NCI-H82 (cell line): ENCODE measurements around the gene SDR42E2.
"Not testable (repeated sequence)": the region's sequence is repeated elsewhere in the genome, so short reads cannot be mapped to it uniquely, and the experiment has no call there.

Source experiments
- DNase-seq: peaks from one replicate; lab custom pipeline; 2025; lab: John Stamatoyannopoulos, UW

The SDR42E2 gene

DNA sequence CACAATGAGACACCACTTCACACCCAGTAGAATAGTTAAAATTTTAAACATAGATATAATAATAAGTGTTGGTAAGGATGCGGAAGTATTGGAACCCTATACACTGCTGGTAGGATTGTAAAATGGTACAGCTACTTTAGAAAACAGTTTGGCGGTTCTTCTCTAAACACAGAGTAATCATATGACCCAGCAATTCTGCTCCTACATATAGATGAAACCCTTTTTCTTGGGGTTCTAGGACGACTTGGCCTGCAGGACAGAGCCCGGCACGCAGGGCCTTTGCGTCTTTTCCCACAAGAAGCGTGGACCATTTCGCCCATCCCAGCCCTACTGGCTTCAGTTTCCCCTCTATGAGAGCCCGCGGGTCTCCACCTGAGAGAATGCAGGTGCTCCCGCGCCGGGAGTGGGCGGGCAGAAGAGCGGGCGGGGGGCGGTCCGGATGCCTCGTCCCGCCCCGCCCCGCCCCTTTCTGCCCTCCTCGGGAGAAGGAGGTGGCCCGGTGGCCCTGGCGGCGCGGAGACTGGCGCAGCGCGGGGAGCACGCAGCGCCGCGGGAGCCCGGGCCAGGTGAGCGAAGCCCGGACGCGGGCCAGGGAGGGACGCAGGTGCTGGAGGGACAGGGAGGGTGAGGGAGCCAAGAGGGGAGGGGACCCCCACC lies at the start of gene SDR42E2:
Gene SDR42E2, plus strand, starts transcription at position 508 of the 657 bp plus-strand sequence. CDS start 3,077 bp downstream, outside the sequence.
- peak; percentile 28 for DNase-seq

DNA sequence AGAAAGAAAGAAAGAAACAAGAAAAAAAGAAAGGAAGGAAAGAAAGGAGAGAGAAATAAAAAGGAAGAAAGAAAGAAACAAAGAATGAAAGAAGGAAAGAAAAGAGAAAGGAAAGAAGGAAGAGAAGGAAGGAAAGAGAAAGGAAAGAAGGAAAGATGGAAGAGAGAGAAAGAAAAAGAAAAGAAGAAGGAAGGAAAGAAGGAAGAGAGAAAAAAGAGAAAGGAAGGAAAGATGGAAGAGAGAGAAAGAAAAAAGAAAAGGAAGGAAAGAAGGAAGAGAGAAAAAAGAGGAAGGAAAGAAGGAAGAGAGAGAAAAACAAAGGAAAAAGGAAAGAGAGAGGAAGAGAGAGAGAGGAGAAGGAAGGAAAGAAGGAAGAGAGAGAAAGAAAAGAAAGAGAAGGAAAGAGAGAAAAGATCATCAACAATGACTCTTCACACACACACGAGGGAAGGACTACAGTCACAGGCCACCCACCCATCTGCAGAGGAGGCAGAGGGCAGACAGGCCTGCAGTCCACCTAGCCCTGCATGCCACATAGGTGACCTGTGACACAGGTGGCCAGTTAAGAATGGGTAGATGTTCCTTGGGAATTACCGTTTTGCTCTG lies 46.1 kb upstream of the SDR42E2 start:
- no peak for DNase-seq

DNA sequence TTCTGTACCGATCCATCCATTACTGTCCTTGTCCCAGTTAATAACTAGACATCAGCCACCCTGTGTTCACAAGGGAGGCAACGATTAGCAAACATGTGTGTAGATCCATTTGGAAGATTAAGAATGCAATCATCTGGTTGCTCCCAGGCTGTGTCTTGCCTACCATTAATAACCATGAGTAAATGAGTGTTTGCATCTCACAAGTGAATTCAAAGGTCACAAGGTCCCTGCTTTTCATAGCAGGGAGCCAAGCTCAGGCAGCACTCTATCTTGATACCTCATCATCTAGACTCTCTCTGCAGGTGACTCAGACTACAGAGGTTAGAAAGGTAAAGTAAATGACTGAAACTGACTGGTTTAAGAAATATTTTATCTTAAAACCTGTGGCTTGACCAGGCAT lies 44.7 kb upstream of the SDR42E2 start:
- no peak for DNase-seq

DNA sequence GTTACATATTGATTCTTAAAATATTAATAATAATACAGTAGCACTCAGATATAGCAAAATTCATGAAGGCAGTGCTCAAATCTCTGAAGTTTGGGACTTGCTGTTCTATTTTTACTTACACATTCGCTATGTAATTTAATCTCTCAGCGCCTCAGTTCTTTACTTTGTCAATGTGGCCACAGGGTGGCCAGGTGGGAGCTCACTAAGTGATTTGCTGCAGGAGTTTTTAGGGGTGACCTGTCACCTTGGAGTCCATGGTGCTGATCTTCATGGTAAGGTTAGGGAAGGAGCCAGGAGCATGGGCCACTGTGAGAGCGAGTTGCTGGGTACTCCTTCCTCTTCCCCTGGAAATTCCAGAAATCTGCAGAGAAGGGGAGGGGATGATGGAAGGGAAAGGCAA lies 41.9 kb upstream of the SDR42E2 start:
- peak; percentile 6 for DNase-seq

DNA sequence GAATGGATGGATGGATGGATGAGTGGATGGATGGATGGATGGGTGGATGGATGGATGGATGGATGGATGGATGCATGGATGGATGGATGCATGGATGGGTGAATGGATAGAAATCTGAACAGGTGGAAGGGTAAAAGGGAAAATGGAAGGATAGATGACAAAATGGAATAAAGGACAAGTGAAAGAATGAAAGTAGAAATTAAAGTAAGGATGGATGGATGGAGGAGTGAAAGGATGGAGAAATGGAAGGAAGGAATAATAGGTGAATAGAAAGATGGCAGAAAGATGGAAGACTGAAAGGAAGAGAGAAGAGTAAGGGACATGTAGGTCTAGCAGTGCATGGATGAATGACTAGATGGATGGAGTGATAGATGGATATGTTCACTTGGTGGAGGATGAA lies 40.1 kb upstream of the SDR42E2 start:
- no peak for DNase-seq

DNA sequence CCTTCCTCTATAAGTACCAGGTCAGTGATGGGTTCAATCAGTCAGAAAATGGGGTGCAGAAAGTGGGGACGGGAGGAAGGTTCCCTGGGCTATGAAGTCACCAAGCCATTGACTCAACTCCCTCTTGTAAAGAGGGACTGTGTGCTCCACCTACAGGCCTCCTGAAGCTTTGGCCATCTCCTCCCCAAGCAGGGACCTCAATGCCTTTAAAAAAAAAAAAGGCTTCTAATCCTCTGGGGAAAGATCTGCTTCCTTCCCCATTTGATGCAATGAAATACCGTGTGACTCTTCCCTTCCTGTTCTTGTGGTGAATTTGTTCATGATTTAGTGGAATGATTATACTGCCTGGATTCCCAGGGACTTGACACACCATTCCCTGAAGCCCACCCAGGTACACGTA lies 39.2 kb upstream of the SDR42E2 start:
- DNase-seq, result no peak

DNA sequence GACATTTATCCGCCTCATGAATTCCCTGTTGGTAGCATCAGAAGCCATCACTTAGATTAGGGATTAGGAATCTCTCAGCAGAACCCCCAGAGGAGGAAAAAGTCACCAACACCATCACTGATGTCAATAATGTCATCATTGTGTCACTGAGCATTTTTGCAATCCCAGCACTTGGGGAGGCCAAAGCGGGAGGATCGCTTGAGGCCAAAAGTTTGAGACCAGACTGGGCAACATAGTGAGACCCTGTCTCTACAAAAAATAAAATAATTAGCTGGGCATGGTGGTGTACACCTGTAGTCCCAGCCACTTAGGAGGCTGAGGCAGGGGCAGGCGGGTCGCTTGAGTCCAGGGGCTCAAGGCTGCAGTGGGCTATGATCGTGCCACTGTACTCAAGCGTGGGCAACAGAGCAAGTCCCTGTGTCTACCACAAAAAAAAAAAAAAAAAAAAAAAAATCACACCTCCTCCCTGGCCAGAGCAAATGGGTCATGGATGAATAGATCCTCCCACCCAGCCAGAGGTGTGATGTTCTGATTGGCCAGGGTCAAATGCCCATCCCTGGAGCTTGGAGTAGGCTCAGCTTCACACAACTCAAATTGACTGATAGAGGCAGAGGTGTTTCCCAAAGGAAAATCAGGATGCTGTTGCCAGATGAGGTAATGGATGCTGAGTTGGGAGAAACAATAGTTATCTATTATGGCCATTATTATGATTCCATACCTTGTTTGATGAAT lies 38.4 kb upstream of the SDR42E2 start:
- DNase-seq, result no peak

DNA sequence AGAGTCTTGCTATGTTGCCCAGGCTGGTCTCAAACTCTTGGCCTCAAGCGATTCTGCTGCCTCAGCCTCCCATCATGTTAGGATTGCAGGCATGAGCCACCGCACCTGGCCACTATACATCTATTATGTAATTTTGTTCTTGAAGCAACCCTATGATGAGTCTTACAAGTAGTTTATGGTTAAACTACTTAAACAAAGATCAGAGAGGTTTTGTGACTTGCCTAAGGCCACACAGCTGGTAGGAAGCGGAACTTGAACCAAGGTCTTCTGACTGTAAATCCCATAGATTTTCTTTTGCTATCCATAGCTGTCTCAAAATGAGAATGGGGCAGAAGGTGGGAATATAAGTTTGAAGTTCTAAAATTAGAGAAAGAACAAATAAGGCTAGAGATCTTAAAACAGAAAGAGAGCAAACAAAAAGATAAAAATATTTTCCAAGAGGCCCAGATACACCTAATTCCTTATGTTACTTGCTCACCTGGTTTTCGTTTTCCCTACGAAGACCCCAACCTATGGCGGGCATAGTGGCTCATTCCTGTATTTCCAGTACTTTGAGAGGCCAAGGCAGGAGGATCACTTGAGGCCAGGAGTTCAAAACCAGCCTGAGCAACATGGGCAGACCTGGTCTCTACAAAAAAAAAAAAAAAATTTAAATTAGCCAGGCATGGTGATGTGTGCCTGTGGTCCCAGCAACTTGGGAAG lies 37.6 kb upstream of the SDR42E2 start:
- DNase-seq, result no peak

DNA sequence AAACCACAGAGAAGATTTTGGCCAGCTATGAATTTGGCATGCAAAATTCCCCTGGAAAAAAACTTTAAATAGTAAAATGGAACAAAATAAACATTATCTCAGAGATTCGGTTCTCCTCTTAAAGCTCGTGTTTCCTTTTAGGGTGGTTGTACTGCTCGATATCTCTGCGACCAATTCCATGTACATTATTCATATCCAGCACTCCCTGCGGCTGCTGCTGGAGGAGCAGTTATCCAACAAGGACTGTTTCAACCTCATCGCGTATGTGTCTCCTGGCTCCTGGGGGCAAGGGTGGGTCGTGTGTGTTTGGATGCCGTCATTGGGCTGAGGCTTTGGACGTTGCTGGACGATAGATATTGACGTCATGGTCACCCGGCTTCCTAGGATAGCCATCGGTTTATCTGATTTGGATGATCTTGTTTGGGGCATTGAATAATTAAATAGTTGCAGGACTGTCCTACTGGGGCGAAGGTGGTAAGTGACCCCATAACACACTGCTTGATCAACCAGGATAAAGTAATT lies 36.2 kb upstream of the SDR42E2 start:
- no peak for DNase-seq

DNA sequence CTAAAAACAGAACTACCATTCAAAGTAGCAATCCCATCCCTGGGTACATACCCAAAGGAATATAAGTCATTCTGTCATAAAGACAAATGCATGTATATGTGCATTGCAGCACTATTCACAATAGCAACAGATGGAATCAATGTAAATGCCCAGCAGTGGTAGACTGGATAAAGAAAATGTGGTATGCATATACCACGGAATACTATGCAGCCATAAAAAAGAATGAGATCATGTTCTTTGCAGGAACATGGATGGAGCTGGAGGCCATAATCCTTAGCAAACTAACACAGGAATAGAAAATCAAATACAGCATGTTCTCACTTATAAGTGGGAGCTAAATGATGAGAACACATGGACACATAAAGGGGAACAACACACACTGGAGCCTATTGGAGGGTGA lies 33.8 kb upstream of the SDR42E2 start:
- DNase-seq, result not testable (repeated sequence)

DNA sequence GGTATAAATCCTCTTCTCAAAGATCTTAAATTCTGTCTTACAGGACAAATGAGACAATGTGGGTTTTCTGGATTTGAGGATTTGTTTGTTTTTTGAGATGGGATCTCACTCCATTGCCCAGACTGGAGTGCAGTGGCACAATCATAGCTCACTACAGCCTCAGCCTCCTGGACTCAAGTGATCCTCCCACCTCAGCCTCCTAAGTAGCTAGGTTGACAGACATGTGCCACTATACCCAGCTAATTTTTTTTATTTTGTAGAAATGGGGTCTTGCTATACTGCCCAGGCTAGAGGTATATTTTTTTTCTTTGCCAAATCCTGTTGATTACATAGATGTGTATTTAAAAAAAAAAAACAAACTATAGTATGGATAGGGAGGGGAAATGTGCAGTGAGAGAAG lies 31.8 kb upstream of the SDR42E2 start:
- DNase-seq, result no peak

DNA sequence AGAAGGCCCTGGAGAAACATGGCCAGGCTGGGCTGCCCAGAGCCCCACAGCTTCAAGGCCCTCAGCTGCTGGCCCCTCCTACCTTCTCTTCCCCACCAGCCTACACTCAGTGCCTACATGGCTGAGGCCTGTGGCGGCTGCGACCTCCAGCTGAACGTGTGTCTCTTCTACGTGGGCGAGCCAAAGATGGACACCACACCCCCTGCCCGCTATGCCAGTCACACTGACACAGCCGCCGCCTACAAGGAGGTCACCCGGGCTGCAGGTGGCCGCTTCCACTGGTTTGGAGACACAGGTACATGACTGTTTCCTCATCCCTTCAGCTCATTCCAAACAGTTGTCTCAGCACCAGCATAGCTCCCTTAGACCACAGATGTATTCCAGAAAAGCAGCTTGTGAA lies 29.5 kb upstream of the SDR42E2 start:
- no peak for DNase-seq

DNA sequence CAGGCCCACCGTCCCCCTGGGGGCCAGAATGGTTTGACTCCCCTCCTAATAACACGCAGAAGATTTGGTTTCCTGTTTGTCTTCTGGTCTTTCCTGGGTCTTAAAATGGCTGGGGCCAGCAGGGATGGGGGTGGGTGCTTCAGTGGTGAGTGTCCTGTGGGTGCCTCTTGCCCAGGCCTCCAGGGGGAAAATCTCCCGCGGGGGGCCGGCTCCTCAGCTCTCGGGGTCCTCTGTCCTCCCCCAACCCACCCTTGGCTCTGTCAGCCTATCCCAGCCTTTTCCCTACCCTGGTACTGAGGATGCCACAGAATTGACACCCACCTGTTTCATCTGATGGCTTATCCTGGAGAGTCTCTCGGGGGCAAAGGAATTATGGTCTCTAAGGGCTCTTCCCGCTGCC lies 23.8 kb upstream of the SDR42E2 start:
- no peak for DNase-seq

DNA sequence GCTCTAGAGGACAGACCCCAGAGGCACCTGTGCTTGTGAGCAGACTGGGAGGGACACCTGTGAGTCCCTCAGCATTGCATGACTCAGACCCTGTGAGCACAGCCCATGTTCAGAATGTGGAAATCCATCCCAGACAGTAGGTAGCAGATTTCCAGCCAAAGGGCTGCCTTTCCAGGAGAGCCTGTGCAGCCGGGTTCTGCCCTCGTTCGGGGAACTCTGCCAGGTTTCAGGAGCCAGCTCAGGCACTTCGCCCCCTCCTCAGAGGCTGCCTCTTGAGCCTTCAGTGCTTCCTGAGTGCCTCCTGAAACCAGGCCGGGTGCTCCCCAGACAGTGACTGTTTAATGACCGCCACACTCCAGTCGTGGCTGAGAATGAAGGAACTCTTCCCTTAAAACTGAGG lies 23.3 kb upstream of the SDR42E2 start:
- no peak for DNase-seq

DNA sequence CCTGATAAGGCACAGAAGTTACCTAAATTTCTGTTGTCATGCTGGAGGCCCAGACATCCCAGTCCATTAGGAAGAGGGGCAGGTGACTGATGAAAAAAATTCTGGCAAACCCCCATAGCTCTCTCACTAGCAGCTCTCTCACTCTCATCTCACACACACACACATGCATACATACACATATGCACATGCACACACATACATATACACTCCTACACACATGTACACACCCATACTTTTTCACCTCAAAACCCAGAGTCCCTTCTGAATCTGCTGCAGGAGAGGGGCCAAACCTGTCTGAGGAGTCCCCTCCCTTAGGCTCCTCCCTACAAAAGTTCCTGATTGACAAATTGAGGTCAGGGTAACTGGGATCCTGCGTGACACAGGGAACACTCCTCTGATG lies 22.6 kb upstream of the SDR42E2 start:
- no peak for DNase-seq

DNA sequence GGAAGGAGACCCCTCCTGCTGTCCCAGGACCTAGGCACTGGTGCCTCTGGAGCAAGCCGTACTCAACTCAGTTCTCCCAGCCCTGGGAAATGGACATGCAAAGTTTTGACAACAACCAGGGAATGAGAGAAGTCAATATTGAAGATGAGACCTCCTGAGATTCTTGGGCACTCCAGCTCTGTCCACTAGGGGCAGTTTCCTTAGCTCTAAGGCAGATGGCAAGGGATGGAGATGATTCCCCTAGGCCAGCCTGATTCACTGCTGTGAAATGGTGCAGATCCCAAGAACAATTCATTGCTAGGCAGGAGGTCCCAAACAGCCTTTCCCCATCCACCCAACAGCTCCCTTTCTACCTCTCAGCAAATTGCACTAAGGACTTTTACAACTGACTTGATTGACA lies 20.5 kb upstream of the SDR42E2 start:
- DNase-seq, result peak; percentile 64

DNA sequence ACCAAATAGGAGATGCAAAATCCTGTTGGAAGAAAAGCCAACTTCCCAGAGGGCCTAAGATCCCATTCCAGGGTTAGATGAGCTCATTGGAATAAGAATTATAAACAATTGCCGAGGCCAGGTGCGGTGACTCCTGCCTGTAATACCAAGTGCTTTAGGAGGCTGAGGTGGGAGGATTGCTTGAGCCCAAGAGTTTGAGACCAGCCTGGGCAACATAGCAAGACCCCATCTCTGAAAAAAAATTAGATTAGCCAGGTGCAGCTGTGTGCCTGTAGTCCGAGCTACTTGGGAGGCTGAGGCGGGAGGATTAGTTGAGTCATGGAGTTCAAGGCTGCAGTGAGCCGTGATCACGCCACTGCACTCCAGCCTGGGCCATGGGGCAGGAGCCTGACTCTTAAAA lies 17.8 kb upstream of the SDR42E2 start:
- no peak for DNase-seq

DNA sequence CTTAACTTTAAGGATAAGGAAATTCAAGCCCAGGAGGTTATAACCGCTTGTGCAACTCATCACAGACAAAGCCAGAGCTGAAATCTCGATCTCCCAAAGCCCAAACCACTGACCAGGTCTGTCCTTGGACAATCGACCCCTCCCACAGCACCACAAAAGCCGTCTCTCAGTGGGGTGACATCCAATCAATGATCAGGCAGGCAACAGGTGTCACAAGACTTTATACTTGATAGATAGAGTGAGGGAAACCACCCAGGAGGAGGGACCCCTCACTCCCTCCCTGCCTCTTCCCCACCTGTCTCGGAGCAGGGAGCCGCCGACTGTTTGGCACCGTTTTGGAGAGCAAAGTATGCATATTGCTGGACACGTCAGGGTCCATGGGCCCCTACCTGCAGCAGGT lies 14.5 kb upstream of the SDR42E2 start:
- no peak for DNase-seq

DNA sequence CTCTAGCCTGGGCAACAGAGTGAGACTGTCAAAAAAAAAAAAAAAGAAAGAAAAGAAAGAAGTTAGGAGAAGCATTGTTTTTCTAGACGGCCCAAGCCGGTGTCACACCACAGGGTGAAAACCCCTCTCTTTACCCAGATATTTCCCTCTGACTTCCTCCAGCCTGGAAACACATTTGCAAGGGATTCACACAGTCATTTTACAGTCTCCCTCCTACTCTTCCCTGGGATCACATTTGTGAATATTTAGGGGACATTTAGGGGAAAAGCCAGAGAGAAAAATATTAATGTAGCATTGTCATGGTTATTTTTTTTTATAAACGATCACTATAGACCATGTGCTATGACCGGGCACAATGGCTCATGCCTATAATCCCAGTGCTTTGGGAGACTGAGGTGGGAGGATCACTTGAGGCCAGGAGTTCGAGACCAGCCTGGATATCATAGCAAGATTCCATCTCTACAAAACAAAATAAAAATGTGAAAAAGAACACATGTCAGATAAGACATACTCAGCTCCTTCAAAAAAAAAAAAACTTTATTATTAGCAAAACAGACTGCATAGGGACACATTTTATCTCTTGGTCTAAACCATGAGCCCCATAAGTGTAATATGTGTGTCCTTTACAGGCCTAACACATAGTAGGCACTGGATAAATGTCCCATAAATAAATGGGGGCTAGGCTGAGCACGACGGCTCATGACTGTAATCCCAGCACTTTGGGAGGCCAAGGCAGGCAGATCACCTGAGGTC lies 10.9 kb upstream of the SDR42E2 start:
- DNase-seq, result no peak

DNA sequence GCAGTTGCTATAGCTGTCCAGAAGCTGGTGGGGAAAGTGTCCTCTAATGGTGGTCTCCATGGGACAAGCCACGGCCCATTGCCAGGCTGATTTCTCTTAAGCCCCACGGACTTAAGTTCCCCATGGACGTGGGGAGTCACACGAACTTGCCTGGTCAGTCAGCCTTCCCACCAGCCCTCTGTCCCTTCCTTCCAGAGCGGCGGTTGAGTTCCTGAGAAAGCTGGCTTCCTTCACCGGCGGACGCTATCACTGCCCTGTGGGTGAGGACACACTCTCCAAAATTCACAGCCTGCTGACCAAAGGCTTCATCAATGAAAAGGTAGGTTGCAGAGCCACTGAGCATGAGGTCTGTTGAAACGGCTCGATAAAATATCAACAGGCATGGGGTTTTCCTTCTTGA lies 10.0 kb upstream of the SDR42E2 start:
- no peak for DNase-seq

DNA sequence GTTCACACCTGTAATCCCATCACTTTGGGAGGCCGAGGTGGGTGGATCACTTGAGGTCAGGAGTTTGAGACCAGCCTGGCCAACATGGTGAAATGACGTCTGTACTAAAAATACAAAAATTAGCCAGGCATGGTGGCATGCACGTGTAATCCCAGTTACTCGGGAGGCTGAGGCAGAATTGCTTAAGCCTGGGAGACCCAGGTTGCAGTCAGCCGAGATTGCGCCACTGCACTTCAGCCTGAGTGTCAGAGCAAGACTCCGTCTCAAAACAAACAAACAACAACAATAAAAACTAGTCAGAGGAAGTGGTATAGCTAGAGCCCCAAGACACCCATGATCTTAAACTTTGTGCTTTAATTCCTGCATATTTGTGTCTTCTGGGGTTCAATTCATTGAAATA lies 9.2 kb upstream of the SDR42E2 start:
- not testable (repeated sequence) for DNase-seq

DNA sequence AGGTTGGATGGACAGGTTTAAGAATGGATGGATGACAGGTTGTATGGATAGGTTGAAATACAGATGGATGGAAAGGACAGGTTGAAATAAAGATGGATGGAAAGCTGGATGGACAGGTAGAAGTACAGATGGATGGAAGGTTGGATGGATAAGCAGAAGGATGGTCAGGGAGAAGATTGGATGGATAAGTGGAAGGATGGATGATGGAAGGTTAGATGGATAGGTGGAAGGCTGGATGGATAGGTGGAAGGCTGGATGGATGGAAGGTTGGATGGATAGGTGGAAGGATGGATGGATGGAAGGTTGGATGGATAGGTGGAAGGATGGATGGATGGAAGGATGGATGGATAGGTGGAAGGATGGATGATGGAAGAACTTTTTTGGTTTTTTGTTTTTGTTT lies 905 bp upstream of the SDR42E2 start:
- no peak for DNase-seq
